ENCODE data around the gene PER3. TPM values are rescaled to one million over a fixed set of nuclear protein-coding genes. Genes with fewer than 3 reads are reported as not detected.

Gene PER3
- total and polyA plus RNA-seq, 9 of the 15 experiments (the other 6 are each of a cell fraction or from before 2014, with no cell fraction given): 11.9 to 22.5 (median 14.6) TPM

- Histone ChIP-seq H2AFZ (ENCODE audit: low read depth, low read length) (no peak overlapping the region), H3K4me1 (replicated peaks in 1 of 2; ENCODE audit: control insufficient read depth in 2 of 2, insufficient read depth in 2 of 2, low read length in 2 of 2) (no peaks in the 10 kb centered on the region), H3K4me3 (no peak overlapping the region), H3K36me3 (ENCODE audit: control insufficient read depth, insufficient read depth, low read length) (peaks cover 77% of the 10 kb centered on the region), H4K20me1 (replicated peaks; ENCODE audit: control insufficient read depth, insufficient read depth, low read length) (no peaks in the 10 kb centered on the region), H3K79me2 (ENCODE audit: control insufficient read depth, insufficient read depth, low read length) (0 out of 3 replicates have a peak, but pooled peaks cover 3% of the 10 kb centered on the region), H3K27ac (ENCODE audit: extremely low read depth, low read depth, low read length) (no peak overlapping the region), H3K9ac (ENCODE audit: insufficient read depth in 1 of 2, low read depth in 2 of 2, low read length in 2 of 2) (no peak overlapping the region), H3K27me3 (ENCODE audit: control insufficient read depth in 2 of 2, insufficient read depth in 2 of 2, low read length in 2 of 2) (no peaks in the 10 kb centered on the region), H3K4me2 (ENCODE audit: insufficient read depth, low read length) (no peak overlapping the region), H3K9me1 (ENCODE audit: control insufficient read depth, insufficient read depth, low read length) (no peaks in the 10 kb centered on the region), H3K9me3 (replicated peaks; ENCODE audit: control insufficient read depth, insufficient read depth, low read depth, low read length) (0 out of 2 replicates have a peak, but pooled peaks cover 1% of the 10 kb centered on the region)
- in situ Hi-C loops (cut with MboI) (no loop called here), intact Hi-C loops (cut with micrococcal nuclease) (no loop called here)
- POLR2A ChIA-PET: no interaction called here
- ATAC-seq (no peak), DNase-seq (ENCODE audit: extremely low read depth in 1 of 4, low spot score in 3 of 4) (no peak), FAIRE-seq (no peak)
- CTCF ChIA-PET (ENCODE audit: low intra/inter-chr PET ratio): no interaction called here
- WGBS (ENCODE audit: insufficient coverage, low coverage, missing lambda C conversion rate): 56% methylated on average over 3 of the region's 3 CpGs
- BruUV-seq (replicated peaks): no TSS peak
- TF ChIP-seq NR1H2 (CRISPR knock-in tag; IDR thresholded peaks at IDR 0.05) (no peak), NCOA6 (IDR thresholded peaks at IDR 0.05) (no peak), SRSF9 (IDR thresholded peaks at IDR 0.05; ENCODE audit: borderline replicate concordance, low read depth, low read length) (no peak), MEF2D (tag; conservative IDR thresholded peaks at IDR 0.05; ENCODE audit: low read depth) (no peak), FOXK1 (CRISPR knock-in tag; IDR thresholded peaks at IDR 0.05; ENCODE audit: borderline replicate concordance) (no peak), MYNN (IDR thresholded peaks at IDR 0.05) (no peak), MYNN (CRISPR knock-in tag; IDR thresholded peaks at IDR 0.05) (no peak), HNRNPL (IDR thresholded peaks at IDR 0.05; ENCODE audit: low read depth, low read length) (no peak), KLF6 (CRISPR knock-in tag; IDR thresholded peaks at IDR 0.05; ENCODE audit: borderline replicate concordance) (no peak), ZNF165 (CRISPR knock-in tag; IDR thresholded peaks at IDR 0.05; ENCODE audit: borderline replicate concordance) (no peak), RNF2 (IDR thresholded peaks at IDR 0.05) (no peak), PTTG1 (tag; IDR thresholded peaks at IDR 0.05; ENCODE audit: low read depth) (no peak), ZNF707 (CRISPR knock-in tag; conservative IDR thresholded peaks at IDR 0.05) (no peak), ZNF444 (CRISPR knock-in tag; IDR thresholded peaks at IDR 0.05) (no peak)
- TF ChIP-seq, protein P1, sequence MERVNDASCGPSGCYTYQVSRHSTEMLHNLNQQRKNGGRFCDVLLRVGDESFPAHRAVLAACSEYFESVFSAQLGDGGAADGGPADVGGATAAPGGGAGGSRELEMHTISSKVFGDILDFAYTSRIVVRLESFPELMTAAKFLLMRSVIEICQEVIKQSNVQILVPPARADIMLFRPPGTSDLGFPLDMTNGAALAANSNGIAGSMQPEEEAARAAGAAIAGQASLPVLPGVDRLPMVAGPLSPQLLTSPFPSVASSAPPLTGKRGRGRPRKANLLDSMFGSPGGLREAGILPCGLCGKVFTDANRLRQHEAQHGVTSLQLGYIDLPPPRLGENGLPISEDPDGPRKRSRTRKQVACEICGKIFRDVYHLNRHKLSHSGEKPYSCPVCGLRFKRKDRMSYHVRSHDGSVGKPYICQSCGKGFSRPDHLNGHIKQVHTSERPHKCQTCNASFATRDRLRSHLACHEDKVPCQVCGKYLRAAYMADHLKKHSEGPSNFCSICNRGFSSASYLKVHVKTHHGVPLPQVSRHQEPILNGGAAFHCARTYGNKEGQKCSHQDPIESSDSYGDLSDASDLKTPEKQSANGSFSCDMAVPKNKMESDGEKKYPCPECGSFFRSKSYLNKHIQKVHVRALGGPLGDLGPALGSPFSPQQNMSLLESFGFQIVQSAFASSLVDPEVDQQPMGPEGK (CRISPR knock-in tag; IDR thresholded peaks at IDR 0.05; ENCODE audit: borderline replicate concordance): no peak
- TF ChIP-seq, protein P2, sequence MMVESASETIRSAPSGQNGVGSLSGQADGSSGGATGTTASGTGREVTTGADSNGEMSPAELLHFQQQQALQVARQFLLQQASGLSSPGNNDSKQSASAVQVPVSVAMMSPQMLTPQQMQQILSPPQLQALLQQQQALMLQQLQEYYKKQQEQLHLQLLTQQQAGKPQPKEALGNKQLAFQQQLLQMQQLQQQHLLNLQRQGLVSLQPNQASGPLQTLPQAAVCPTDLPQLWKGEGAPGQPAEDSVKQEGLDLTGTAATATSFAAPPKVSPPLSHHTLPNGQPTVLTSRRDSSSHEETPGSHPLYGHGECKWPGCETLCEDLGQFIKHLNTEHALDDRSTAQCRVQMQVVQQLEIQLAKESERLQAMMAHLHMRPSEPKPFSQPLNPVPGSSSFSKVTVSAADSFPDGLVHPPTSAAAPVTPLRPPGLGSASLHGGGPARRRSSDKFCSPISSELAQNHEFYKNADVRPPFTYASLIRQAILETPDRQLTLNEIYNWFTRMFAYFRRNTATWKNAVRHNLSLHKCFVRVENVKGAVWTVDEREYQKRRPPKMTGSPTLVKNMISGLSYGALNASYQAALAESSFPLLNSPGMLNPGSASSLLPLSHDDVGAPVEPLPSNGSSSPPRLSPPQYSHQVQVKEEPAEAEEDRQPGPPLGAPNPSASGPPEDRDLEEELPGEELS (CRISPR knock-in tag; IDR thresholded peaks at IDR 0.05; ENCODE audit: borderline replicate concordance): no peak
- TF ChIP-seq, protein P3, sequence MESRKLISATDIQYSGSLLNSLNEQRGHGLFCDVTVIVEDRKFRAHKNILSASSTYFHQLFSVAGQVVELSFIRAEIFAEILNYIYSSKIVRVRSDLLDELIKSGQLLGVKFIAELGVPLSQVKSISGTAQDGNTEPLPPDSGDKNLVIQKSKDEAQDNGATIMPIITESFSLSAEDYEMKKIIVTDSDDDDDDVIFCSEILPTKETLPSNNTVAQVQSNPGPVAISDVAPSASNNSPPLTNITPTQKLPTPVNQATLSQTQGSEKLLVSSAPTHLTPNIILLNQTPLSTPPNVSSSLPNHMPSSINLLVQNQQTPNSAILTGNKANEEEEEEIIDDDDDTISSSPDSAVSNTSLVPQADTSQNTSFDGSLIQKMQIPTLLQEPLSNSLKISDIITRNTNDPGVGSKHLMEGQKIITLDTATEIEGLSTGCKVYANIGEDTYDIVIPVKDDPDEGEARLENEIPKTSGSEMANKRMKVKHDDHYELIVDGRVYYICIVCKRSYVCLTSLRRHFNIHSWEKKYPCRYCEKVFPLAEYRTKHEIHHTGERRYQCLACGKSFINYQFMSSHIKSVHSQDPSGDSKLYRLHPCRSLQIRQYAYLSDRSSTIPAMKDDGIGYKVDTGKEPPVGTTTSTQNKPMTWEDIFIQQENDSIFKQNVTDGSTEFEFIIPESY (CRISPR knock-in tag; IDR thresholded peaks at IDR 0.05): no peak
- TF ChIP-seq, protein P4, sequence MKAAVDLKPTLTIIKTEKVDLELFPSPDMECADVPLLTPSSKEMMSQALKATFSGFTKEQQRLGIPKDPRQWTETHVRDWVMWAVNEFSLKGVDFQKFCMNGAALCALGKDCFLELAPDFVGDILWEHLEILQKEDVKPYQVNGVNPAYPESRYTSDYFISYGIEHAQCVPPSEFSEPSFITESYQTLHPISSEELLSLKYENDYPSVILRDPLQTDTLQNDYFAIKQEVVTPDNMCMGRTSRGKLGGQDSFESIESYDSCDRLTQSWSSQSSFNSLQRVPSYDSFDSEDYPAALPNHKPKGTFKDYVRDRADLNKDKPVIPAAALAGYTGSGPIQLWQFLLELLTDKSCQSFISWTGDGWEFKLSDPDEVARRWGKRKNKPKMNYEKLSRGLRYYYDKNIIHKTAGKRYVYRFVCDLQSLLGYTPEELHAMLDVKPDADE (conservative IDR thresholded peaks at IDR 0.05; ENCODE audit: control insufficient read depth, low read depth, low read length): no peak
Observed at GRCh38 chr1:7839526-7839925, 55.4 kb downstream of the PER3 start.

Data from K562 (cell line).